ENCODE measurements around the gene CLBA1. TPM values are rescaled to one million over a fixed set of nuclear protein-coding genes. Genes with fewer than 3 reads are reported as not detected.
"Not testable (repeated sequence)": the region's sequence is repeated elsewhere in the genome, so short reads cannot be mapped to it uniquely, and the experiment has no call there.

The CLBA1 gene
- total RNA-seq (2014; rRNA removed; shearing (Covaris generic)) = 2.6 and 3.0 TPM in 2 replicates

DNA sequence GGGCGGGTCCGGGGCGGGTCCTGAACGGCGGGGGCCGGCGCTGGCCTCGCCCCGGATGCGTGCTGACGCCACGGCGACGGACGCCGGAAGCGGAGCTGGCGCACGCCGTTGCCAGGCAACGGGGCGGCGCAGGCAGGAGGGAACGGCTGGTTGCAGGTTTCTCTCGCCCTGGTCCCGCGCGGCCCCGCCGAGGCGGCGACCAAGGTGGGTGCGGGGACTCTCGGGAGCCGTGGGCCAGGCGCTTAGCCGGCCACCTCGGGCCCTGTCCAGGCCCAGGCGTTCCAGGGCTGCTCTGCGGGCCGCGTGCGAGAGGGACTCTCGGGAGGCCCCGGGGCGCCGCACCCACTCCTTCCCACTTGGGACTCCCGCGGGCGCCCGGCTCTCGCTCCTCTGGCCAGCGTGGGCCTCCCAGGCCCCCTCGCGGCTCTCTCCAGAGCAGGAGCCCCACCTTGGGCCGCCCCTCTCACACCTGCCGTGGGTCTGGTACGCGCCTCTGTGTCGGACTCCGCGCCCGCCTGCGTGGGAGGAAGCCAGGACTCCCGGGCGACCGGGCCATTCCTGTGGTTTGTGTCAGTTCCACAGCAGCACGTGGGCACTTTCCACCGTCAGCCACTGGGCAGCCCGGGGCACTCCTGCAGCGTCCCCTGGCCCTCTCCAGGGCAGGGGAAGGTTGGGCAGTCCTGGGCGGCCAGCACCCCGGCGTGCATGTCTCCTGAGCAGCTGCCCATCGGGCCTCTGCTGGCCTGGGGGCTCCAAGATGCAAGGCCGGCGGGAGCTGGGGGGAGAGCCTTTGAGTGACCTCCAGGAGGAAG is at the start of gene CLBA1:
Gene CLBA1 (plus strand): TSS at position 114 of the 812 bp plus-strand sequence. CDS start 644 bp downstream, at position 758.
- H3K9me3 ChIP-seq (replicated peaks) = no peaks in the 10 kb centered on the region
- no peaks in the 10 kb centered on the region for H3K36me3 ChIP-seq
- H3K27me3 ChIP-seq = no peaks in the 10 kb centered on the region
- peak; percentile 84 to 90 for DNase-seq
- peak within 1 kb of the TSS; percentile 69 for H3K4me3 ChIP-seq
- no peak within 1 kb of the TSS for H3K27ac ChIP-seq
- H3K4me1 ChIP-seq = peaks cover 18% of the 10 kb centered on the region

DNA sequence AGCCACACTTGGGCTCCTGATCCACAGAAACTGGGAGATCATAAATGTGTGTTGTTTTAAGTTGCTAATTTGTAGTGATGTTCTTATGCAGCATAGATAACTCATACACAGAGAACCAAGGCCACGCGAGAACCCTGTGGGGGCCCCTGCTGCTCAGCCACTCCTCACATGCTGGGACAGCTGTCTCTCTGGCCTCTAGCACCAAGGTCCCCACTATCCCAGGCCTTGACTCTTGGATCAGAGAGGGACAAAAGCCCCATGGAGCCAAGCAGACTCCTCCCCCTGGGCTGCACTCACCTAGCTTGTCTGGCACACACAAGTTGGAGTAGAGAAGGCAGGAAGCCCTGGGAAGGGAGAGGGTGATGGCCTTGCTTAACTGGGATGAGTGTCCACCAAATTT is 49.6 kb upstream of the CLBA1 start:
- no peak for DNase-seq
- Histone ChIP-seq H3K4me1 (no peaks in the 10 kb centered on the region; the same call in 1 of the 2 replicates), H3K27ac (no peak overlapping the region), H3K4me3 (no peak overlapping the region), H3K36me3 (no peaks in the 10 kb centered on the region), H3K9me3 (replicated peaks) (no peaks in the 10 kb centered on the region), H3K27me3 (no peaks in the 10 kb centered on the region)

GRCh38 chr14:104936361-104937155 is 49.0 kb upstream of the CLBA1 start:
- no peak overlapping the region for H3K4me3 ChIP-seq
- no peaks in the 10 kb centered on the region for H3K4me1 ChIP-seq
- H3K36me3 ChIP-seq = no peaks in the 10 kb centered on the region
- no peak overlapping the region for H3K27ac ChIP-seq
- no peaks in the 10 kb centered on the region for H3K9me3 ChIP-seq (replicated peaks)
- DNase-seq = no peak
- H3K27me3 ChIP-seq = no peaks in the 10 kb centered on the region

DNA sequence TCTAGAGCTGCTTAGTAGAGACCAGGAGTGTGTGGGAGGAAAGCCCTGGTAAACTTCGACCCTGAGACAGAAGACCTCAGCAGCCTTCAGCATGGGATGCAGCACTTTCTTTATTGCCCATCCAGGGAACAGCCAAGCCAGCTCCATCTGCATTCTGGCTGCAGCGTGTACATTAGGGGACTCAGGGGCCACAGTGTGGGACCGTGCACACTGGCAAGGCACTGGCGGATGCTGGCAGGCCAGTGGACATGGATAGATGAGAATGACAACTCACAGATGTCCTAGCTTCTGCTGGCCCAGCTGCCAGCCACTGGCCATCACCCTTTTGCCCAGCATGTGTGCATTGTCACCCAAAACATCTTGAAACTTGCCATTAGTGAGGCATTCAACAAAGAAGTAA is 48.4 kb upstream of the CLBA1 start:
- Histone ChIP-seq H3K9me3 (replicated peaks) (no peaks in the 10 kb centered on the region), H3K27me3 (no peaks in the 10 kb centered on the region), H3K36me3 (no peaks in the 10 kb centered on the region), H3K27ac (no peak overlapping the region), H3K4me3 (no peak overlapping the region), H3K4me1 (no peaks in the 10 kb centered on the region)
- DNase-seq = no peak

DNA sequence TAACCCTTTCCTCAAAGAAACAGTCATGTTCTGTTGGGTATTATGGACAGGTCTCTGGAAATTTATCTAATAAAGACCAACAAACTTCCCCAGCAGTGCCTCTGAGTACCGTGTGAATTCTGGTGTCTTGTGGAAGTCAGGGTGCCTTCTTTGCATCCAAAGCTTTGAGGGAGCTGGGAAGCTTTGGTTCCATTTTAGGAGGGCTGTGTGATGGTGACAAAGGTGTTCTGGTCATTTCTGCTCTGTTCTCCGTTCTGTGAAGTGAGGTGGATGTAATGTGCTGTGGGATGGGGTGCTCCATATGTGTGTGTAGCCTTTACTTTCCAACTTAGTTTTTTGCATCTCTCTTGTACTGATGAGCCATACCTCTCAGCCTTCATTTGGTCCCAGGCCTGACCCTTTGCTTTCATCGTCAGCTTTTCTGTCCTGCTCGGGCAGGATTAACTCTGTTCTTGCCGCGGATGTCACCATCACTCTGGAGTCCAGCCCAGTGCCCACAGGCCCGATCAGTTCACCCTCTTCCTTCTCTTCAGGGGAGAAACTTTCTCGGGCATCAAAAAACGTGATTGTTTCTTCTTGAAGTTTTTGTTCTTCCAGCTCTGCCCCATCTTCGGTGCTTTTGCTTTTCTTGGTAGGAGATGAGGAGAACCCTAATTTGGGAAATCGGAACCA is 47.8 kb upstream of the CLBA1 start:
- Histone ChIP-seq H3K9me3 (replicated peaks) (no peaks in the 10 kb centered on the region), H3K4me1 (no peaks in the 10 kb centered on the region), H3K4me3 (no peak overlapping the region), H3K36me3 (no peaks in the 10 kb centered on the region), H3K27ac (no peak overlapping the region), H3K27me3 (no peaks in the 10 kb centered on the region)
- no peak for DNase-seq

DNA sequence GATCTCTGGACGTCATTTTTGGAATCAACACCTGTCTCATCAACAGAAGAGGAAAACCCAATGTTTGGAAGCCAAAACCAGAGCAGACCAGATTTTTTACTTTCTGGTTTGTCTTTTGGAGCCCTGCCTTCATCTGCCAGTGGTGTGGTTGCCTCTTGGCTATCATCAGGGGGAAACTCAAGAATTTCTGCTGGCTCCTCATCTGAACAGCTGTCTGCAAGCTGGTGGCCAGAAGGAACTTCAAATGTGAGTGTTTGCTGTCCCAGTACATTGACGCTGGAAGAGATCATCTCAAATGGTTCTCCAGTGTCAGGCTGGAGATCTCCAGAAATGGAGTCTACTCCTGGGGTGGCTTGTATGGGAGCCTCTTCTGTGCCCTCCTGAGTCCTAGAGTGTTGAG is 47.2 kb upstream of the CLBA1 start:
- DNase-seq = no peak
- Histone ChIP-seq H3K9me3 (replicated peaks) (no peaks in the 10 kb centered on the region), H3K36me3 (no peaks in the 10 kb centered on the region), H3K4me3 (no peak overlapping the region), H3K4me1 (no peaks in the 10 kb centered on the region), H3K27me3 (no peaks in the 10 kb centered on the region), H3K27ac (no peak overlapping the region)

DNA sequence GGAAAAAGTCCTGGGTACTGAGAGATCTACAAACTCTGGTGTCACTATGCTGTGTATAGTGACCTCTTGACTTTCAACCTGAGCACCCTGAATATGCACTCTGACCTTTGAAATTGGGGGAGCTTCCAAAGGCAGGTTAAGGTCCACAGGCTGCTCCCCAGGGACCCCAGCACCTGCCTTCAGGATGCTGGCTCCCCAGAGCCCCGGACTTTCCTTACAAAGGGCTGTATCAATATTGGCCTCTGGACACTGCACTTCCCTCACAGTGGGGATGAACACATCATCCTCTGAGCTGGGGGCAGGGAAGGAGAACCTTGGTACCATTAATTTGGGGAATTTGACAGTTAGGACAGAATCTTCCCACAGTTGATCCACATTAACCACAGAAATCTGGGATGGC is 46.6 kb upstream of the CLBA1 start:
- H3K4me3 ChIP-seq = no peak overlapping the region
- no peaks in the 10 kb centered on the region for H3K27me3 ChIP-seq
- H3K27ac ChIP-seq = no peak overlapping the region
- no peaks in the 10 kb centered on the region for H3K9me3 ChIP-seq (replicated peaks)
- H3K36me3 ChIP-seq = no peaks in the 10 kb centered on the region
- no peaks in the 10 kb centered on the region for H3K4me1 ChIP-seq
- no peak for DNase-seq

GRCh38 chr14:104939666-104940410 is 45.8 kb upstream of the CLBA1 start:
- H3K27me3 ChIP-seq = no peaks in the 10 kb centered on the region
- H3K4me1 ChIP-seq = no peaks in the 10 kb centered on the region
- no peak for DNase-seq

GRCh38 chr14:104940526-104941150 is 45.0 kb upstream of the CLBA1 start:
- no peak overlapping the region for H3K4me3 ChIP-seq
- no peaks in the 10 kb centered on the region for H3K4me1 ChIP-seq
- DNase-seq = no peak
- no peaks in the 10 kb centered on the region for H3K27me3 ChIP-seq
- no peak overlapping the region for H3K27ac ChIP-seq
- H3K9me3 ChIP-seq (replicated peaks) = no peaks in the 10 kb centered on the region
- H3K36me3 ChIP-seq = no peaks in the 10 kb centered on the region

More at GRCh38 chr14:104939666-104940410, 45.8 kb upstream of the CLBA1 start:
- H3K36me3 ChIP-seq = no peaks in the 10 kb centered on the region
- H3K9me3 ChIP-seq (replicated peaks) = no peaks in the 10 kb centered on the region
- no peak overlapping the region for H3K27ac ChIP-seq
- no peak overlapping the region for H3K4me3 ChIP-seq

GRCh38 chr14:104941508-104942365 is 43.9 kb upstream of the CLBA1 start:
- no peak for DNase-seq
- Histone ChIP-seq H3K36me3 (no peaks in the 10 kb centered on the region), H3K27ac (no peak overlapping the region)

GRCh38 chr14:104942586-104942985 is 43.0 kb upstream of the CLBA1 start:
- DNase-seq = no peak
- Histone ChIP-seq H3K27ac (no peak overlapping the region), H3K36me3 (no peaks in the 10 kb centered on the region), H3K9me3 (replicated peaks) (no peaks in the 10 kb centered on the region), H3K4me3 (no peak overlapping the region), H3K4me1 (no peaks in the 10 kb centered on the region), H3K27me3 (no peaks in the 10 kb centered on the region)

More at GRCh38 chr14:104941508-104942365, 43.9 kb upstream of the CLBA1 start:
- no peaks in the 10 kb centered on the region for H3K4me1 ChIP-seq
- H3K9me3 ChIP-seq (replicated peaks) = no peaks in the 10 kb centered on the region
- H3K4me3 ChIP-seq = no peak overlapping the region
- H3K27me3 ChIP-seq = no peaks in the 10 kb centered on the region

DNA sequence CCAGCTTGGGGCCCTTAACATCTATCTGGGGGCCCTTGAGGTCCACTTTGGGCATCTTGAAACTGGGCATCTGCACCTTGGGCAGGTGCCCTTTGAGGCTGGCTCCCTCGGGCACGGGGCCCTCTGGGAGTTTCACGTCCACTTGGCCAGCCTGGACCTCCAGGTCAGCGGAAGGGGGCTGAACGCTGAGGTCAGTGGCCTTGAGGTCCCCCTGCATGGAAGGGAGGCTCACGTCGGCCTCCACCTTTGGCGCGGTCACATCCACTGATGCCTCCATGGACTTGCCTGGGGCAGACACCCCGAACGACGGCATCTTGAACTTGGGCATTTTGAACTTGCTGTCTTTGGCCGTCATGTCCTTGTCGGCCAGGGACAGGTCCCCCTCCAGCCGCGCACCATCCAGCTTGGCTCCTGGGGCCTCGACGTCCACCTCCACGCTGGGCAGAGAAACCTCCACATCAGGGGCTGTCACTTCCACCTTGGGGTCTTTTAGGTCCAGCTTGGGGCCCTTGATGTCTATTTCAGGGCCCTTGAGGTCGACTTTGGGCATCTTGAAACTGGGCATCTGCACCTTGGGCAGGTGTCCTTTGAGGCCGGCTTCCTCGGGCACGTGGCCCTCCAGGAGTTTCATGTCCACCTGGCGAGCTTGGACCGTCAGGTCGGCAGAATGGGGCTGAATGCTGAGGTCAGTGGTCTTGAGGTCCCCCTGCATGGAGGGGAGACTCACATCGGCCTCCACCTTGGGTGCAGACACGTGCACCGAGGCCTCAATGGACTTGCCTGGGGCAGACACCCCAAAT is 42.2 kb upstream of the CLBA1 start:
- DNase-seq, H3K4me1 ChIP-seq, H3K36me3 ChIP-seq: not testable (repeated sequence)

DNA sequence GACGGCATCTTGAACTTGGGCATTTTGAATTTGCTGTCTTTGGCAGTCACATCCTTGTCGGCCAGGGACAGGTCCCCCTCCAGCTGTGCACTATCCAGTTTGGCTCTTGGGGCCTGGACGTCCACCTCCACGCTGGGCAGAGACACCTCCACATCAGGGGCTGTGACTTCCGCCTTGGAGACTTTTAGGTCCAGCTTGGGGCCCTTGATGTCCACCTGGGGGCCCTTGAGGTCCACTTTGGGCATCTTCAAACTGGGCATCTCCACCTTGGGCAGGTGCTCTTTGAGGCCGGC is 41.6 kb upstream of the CLBA1 start:
- H3K27ac ChIP-seq; H3K4me3 ChIP-seq; H3K36me3 ChIP-seq; H3K9me3 ChIP-seq (replicated peaks); DNase-seq; H3K27me3 ChIP-seq; H3K4me1 ChIP-seq: not testable (repeated sequence)

More for the DNA sequence above, 42.2 kb upstream of the CLBA1 start:
- not testable (repeated sequence) for H3K4me3 ChIP-seq; H3K27me3 ChIP-seq; H3K27ac ChIP-seq; H3K9me3 ChIP-seq (replicated peaks)

Measured in SJCRH30 (cell line).